CD4-positive, alpha-beta T cell treated with Interleukin-15 for 1 hour (primary cell): ENCODE measurements around the gene KRT7.
"Not testable (repeated sequence)": the region's sequence is repeated elsewhere in the genome, so short reads cannot be mapped to it uniquely, and the experiment has no call there.

Experiments
- DNase-seq: peaks from one replicate; pipeline ENCODE4 v3.0.0-alpha.2; 2020

The KRT7 gene

DNA sequence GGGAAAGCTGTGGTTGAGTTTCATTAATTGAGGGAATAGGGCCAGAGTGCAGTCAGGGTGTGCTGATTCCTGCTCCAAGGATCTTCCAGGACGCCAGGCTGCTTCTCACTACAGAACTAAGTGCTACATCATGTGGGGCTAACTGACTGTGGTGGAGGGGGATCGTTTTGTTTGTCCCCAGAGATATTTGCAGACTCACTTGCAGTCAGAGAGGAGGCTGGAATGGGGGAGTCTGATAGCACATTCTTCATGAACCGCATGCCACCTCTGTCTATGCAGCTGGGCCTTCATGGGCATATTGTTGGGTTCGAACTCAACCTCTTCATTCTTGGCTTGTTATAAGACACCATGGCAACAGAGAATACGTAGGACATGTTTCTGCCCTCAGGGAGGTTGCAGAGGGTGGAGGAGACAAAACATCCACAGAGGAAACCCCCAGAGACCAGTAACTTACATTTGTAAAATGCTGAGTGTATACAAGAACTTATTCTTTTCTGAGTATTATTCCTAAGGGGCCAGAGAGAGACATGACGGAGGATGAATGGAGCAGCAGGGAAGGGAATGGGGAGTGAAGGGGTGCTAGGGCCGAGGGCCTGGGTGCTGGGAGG, 13.0 kb downstream of the KRT7 start:
- no peak for DNase-seq

DNA sequence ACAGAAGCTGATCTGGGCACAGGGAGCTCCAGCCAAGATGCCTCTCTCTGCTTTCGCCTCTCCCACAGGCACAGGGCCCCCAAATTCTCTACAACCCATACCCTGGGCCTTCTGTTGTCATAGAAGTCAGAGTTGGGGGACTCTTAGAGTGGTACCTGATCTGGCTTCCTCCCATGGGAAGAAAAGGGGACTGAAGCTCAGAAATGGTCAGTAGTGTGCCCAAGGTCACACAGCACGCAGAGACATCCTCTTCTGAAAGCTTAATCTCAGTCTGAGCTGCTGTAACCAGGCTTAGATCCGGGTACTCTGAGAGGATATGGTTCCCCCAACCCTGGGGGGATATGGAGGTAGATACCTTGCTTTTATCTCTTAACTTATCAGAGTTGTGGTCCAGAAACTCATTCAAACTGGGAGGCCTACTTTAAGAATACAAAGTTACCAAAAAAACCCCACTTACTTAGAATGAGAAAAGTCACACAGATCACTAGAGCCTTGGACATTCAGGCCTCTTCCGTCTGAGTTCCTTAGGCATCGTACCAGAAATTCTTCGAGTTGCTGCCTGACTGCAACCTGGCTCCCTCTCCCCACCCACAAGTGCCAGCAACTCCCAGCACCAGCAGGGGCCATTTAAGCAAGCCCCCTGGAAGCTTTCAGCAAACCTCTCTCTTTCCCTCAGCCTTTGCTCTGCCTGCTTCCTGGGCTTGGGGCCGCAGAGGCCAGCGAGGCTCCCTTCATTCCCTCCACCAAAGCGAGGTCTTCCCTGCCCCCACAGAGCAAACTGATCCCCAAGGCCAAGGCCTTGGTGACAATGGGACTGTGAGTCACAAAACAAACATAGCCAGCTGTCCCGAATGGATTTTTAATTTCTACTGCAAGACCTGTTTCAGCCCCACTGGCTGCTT, 13.9 kb downstream of the KRT7 start:
- DNase-seq = no peak

DNA sequence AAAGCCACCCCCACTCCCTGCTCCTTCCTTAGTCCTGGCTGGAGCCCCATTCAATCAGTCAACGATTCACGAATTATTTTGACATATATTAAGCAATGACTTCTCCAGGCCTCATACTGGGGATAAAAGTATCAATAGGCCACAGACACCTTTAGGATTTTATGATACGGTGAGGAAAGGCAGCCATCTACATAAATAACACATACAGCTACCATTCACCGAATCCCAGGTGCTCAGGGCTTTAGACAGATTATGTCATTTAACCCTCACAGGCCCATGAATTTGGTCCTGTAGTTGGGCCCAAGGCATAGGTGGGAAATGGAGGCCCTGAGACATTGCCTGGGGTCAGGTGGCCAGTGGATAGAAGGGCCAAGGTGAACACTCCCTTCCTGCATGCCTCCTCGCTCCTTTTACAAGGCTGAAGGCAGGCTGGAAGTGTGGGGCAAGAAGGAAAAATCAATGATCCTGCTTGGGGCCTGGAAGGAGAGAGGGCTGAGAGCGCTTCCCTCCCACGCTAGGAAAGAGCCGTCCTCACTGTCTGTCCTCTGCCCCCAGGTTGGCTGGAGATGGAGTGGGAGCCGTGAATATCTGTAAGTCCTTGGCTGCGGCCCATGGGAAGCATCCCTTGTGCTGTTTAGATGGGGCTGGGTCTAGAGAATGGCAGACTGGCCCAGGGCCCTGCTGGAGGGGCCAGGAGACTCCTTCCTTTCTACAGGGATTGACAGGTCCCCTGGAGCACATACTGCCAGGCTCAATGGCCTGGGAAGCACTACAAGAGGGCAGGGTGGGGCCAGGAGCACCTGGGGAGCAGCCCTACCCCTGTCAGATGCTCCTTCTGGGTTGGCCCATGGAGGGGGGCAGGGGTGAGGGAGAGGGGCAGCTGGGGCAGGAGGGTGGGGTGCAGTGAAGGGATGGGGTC, 14.8 kb downstream of the KRT7 start:
- DNase-seq = no peak

DNA sequence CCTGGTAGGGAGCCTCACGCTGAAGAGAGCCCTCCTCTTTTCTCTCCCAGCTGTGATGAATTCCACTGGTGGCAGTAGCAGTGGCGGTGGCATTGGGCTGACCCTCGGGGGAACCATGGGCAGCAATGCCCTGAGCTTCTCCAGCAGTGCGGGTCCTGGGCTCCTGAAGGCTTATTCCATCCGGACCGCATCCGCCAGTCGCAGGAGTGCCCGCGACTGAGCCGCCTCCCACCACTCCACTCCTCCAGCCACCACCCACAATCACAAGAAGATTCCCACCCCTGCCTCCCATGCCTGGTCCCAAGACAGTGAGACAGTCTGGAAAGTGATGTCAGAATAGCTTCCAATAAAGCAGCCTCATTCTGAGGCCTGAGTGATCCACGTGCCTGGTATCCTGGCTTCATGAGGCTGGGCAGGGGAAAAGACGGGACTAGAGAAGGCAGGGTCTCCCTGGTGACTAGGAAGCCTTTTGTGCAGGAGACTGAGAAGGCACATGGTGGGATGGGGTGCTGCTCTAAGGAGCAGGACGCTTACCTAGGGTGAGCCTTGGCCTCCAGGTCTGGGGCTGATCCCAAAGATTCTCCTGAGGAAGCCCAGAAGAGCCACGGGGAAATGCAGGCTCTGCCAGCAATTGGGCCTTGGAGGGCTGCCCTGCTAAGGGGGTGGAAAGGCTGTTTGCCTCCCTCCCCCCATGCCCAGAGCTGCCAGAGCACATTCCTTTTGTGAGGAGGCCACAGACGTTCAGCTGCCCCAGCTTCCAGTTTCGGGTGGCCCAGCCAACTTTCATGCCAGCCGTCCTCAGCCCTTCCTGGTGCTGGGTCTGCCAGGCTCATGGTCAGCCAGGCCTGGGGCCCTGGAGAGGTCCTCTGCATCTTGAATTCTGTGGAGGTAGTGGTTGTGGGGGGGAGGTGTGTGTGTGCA, 15.8 kb downstream of the KRT7 start:
- no peak for DNase-seq

DNA sequence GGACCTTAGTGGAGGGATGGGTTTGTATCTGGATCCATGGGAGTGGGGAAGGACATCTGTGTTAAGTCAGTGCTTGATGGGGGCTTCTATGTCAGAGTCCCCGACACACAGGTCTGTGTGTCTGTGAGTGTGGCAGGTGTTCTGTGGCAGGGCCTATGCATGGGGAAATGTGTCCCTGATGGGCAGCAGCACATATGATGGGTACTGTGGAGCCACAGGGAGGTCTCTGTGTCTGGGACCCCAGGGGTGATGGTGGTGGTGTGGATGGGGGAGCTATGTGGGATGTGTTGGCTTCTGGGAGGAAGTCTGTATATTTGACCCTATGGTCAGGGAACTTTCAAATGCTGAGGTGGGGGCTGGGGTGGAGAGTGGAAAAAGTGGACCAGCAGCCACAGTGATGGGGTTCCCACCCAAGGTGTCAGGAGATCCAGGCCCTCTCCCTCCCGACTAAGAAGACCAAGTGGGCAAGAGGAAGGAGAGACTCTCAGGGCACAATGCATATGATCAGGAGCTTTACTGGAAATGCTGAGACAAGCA, 16.5 kb downstream of the KRT7 start:
- DNase-seq = no peak

DNA sequence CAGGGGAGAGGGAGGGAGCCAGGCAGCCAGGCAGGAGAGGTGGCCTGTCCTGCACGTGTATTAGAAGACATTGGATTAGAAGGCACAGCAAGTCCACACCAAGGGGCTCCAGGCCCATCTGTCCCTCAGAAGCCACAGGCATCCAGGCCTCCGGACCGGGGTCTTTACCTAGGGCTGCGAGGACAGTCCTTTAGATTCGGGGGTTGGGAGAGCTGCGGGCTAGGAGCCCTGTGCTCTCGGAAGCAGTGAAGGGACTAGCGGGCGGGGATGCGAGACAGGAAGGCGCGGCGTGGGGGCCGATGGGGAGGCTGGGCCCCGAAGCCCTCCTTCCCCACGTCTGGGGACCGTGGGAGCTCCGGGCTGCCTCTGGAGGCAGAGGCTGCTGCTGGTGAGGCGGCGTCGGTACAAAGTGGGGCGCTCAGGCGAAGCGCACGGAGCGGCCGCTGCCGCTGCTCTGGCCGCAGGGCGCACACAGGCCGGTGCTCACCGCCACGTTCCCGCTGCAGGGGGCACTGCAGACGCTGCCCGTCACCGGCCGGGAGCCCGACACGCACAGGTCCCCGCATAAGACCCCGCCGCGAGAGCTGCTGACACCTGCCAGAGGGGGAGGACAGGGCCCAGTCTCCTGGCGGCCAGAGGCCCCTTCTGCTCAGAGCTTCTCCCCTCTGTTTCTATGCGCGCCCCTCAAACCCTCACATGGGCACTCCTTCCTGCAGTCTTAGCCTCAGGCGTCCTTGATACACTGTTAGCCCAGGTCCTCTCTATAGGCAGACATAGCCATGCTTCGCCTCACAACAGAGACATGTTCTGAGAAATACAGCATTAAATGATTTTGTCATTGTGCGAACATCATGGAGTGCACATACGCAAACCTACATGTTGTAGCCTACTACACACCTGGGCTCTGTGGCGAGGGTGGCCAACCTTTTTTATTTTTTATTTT, 17.3 kb downstream of the KRT7 start:
- no peak for DNase-seq

DNA sequence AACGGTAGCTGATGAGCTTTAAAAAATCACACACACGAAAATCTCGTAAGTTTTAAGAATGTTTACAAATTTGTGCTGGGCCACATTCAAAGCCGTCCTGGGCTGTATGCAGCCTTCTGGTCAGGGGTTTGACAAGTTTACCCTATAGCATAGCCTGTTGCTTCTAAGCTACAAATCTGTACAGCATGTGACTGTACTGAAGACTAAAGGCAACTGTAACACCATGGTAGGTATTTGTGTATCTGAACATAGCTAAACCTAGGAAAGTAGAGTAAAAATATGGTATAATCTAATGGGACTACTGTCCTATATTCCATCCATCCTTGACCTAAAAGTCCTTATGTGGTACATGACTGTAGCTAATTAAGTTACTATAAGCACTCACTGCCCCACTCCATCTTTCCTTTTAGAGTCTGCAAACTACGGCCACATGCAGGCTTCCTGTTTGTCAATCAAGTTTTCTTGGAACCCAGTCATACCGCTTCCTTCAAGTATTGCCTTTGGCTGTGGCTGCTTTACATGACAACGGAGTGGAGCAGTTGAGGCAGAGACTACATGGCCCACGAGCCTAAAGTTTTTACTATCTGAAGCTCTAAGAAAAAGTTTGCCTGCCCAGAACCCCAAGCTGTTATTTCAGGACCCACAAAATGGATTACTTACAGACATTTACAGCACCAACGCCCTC, 18.5 kb downstream of the KRT7 start:
- no peak for DNase-seq

DNA sequence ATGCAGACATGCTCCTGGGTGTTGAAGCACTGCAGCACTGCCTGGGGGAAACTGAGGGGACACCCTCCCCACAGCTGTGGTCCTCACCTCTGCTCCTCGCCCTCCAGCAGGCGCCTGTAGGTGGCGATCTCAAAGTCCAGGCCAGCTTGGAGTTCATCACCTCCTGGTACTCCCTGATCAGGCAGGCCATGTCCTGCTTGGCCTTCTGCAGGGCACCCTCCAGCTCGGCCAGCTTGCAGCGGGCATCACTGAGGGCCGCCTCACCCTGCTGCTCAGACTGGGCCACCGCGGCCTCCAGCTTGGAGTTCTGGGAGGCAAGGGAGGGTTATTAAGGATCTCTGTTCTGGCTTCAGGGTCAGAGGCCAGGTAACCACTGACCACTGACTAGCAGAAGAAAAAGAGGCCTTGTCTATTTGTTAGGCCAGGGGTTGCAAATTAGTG, 19.2 kb downstream of the KRT7 start:
- not testable (repeated sequence) for DNase-seq

DNA sequence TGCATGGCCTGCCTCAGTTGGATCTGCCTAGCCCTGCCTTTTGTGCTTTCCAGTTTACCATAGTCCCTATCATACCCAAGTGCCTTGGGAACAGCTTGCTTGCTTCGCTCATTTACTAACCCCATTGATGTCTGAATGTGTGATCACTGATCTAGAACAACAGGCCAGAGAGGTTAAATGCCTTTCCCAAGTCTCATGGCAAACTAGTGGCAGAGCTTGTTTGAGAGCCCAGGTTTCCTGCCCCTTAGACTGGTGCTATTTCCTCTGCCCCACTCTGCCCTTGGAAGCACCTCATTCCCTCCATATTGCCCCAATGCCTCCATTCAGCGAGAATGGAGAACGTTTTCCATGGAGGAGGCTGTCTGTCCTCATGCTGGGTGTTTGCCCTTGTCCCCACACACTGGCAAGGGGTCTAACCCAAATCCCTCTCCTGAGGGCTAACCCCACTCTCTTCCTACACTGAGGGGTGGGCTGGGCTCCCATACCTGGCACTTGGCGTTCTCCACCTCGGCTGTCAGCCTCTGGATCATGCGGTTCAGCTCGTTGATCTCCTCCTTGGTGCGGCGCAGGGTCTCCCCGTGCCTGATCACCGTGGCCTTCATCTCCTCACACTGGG, 19.8 kb downstream of the KRT7 start:
- no peak for DNase-seq

DNA sequence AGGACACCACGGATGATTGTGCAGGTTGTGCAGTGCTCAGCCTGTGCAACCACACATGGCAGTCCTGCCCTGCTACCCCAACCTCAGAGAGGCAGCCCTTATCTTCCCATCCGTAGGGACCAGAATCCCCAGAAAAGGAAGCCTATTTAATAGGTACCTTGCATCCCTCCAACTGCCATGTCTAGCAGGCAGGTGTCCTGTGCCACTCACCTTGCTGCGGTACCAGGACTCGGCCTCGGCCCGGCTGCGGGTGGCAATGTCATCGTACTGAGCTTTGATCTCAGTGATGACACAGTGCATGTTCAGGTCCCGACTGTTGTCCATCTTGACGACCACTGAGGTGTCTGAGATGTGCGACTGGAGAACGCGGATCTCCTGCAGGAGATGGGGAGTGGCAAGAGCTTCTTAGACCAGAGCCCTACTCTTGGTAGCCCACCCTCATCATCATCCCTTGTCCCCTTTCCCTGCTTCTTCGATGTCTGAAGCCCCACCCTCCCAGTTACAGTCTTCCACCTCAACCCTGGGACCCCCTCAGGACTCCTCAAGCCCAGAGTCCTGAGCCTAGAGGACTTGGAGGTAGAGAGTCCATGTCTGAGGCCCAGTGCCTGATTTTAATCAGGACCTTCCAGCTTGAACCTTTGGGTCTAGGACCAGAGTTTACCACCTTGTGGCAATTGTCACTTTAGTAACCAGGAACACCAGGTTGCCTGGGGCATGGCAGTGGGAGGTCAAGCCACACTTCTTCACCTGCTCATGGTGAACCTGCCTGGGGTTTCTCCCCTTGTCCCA, 20.5 kb downstream of the KRT7 start:
- DNase-seq = no peak

DNA sequence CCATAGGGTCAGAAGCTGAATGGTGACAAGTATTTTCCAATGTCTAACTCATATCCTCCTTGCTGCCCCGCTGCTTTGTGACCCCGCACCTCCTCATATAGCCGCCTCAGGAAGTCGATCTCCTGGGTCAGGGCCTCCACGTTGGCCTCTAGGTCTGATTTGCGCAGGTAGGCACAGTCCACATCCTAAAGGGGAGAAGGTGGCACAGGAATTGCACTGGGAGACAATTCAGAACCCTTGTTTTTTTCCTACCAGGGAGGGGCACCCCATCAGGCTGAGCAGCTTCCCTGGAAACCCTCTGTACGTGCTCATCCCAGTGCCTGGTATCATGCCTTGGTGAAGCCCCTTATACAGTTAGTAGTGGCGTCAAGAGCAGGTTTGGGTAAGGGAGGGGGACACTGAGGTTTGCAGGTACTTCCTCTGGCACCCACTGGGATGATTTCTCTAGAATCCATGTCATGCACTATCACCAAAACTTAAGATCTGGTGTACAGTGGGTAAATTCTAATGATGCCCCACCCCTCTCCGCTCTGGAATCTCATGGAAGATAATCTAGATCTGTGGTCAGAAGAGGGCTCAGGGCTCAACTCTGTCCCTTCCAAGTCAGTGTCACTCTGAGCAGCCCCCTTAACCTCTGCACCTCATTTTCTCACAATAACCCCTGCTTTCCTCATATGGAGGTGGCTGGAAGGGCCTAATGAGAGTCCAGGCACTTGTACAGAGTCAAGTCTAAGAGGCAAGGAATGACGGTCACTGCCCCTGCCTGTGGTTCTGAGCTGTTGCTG, 21.3 kb downstream of the KRT7 start:
- DNase-seq = no peak

DNA sequence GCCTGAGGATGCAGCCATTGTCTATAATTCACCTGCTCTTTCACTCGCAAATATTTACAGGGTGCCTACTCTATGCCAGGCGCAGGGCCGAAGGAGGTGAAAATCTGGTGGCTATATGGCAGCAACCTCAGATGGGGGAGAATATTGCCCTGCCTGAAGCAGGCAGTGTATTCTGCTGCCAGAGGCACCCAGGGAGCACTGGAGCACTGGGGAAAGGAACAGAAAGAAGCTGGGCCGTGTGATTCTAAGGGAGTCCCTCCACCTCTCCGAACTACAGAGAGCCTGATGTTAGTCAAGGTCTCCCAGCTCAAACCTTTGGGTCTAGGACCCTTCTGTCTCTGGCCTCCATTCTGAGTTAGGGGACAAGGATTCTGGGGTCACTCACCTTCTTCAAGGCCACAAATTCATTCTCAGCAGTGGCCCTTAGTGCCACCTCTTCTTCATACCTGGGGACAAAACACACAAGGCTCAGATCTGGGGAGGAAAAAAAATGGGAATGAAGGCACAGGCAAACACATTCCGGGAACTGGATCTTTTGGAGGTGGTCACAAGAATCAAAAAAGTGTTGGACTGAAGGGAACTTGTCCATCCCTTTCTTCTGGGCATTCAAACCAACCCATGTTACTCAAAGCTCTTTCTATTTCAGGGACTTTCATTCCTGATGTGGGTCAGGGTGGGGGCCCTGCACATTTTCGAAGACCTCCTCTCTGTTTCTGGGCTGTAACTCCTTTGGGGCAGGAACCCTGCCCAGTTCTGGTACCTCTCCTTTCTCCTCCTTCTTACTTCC, 22.1 kb downstream of the KRT7 start:
- no peak for DNase-seq

DNA sequence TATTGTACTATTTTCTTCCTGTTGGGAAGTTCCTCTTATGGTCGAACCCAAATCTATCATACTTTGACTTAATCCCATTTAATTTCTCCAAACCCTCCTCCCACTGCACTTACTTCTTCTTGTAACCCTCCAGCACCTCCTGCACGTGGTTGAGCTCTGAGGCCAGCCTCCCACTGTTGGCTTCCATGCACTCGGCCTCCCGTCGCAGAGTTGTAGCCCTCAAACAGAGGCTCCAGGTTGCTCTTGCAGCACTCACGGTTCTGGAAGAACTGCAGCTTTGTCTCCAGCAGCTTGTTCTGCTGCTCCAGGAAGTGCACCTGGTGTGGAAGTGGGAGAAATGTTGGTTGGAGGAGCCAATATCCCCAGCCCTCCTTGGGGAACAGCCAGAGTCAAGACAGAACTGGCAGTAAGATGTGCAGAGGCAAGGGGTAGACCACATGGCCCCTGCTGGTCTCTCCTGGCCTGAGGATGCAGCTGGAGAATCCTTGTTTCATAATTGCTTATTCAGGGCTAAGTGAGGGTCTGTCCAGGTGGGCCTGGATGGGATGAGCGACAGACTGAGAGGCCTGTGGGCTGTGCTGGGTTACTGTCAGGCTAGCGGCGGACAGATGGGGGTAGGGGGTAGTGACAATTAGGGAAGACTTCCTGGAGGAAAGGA, 23.0 kb downstream of the KRT7 start:
- no peak for DNase-seq

DNA sequence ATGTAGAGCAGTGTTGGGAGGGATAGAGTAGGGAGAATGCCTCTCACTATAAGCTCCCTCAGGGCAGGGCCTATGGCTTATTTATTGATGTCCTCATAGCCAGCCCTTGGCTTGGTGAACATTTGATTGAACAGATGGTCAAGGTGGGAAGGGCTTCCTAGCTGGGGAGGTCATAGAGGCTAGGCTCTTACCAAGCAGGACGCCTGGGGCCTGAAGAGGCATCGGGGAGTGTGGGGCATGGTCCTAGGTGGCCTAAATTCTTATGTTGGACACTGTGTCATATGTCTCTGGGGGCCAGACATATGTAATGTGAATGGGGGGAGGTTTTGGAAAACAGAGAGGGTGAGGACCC, 23.5 kb downstream of the KRT7 start:
- DNase-seq = no peak

DNA sequence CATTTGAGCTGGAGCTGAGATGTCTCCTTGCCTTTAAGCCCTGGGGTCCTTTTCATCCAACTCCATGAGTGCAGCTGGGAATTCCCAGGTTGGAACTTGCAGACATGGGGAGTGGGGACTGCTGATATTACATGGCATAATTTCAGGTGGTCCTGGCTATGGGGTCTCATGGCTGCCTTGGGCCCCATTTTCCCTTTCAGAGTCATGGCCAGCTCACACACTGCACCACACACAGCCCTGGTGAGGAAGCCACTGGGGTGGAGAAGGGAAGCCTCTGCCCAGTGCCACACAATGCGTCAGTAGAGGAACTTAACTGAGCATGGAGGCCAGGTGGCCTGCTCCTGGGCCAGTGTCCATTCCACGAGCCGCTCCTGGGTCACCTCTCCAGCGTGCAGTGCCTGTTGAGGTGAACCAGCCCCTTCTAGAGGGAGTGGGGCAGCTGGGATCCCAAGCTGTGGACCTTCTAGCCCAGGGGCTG, 24.1 kb downstream of the KRT7 start:
- no peak for DNase-seq

DNA sequence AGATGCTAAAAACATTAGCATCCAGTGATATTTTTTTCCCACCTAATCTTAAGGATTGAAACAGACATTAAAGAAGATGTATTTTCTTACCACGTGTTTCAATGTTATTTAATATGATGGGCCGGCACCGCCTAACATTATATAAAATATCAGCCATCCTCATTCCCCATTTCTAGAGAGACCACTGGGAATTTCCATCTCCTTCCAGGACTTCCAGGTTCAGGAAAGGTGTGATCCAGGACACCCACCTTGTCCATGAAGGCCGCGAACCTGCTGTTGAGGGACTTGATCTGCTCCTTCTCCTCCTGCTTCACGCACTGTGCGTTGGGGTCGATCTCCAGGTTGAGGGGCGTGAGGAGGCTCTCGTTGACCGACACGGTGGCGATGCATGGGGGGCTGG, 24.9 kb downstream of the KRT7 start:
- not testable (repeated sequence) for DNase-seq
